NCI-H226 (cell line): ENCODE results near the gene KRTAP9-6.
"Not testable (repeated sequence)": the region's sequence is repeated elsewhere in the genome, so short reads cannot be mapped to it uniquely, and the experiment has no call there.

ENCODE experiments used
- DNase-seq: peaks from one replicate; pipeline ENCODE4 v3.0.0-alpha.2; 2015

KRTAP9-6 gene

DNA sequence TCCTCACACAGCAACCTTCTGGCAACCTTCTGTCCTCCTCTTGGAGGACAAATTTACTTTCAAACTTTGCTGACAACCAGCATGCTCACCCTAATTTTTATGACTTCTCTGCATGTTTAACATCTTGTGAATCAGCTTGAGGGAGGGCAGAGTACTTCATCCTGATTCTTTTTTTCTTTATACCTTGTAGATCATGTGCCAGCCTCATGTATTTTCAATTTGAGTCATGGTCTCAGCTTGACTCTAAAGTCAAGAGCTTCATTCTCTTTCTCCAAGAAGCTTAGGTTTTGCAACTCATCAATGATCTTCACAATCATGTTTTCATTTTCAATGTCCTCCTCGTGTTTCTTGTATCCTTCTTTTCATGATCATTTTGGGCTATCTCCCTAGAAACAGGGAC, 6.7 kb downstream of the KRTAP9-6 start:
- DNase-seq, result no peak

DNA sequence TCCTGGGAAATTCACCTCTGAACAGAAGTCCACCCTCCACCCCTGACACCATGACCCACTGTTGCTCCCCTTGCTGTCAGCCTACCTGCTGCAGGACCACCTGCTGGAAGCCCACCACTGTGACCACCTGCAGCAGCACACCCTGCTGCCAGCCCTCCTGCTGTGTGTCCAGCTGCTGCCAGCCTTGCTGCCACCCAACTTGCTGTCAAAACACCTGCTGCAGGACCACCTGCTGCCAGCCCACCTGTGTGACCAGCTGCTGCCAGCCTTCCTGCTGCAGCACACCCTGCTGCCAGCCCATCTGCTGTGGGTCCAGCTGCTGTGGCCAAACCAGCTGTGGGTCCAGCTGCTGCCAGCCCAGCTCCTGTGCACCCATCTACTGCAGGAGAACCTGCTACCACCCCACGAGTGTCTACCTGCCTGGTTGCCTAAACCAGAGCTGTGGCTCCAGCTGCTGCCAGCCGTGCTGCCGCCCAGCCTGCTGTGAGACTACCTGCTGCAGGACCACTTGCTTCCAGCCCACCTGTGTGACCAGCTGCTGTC, 10.5 kb downstream of the KRTAP9-6 start, which contains the start of gene KRTAP9-7:
Gene KRTAP9-7, plus strand, starts transcription at position 51 of the 543 bp plus-strand sequence. Its CDS starts 0 bp downstream, at position 51.
- DNase-seq, result not testable (repeated sequence)

DNA sequence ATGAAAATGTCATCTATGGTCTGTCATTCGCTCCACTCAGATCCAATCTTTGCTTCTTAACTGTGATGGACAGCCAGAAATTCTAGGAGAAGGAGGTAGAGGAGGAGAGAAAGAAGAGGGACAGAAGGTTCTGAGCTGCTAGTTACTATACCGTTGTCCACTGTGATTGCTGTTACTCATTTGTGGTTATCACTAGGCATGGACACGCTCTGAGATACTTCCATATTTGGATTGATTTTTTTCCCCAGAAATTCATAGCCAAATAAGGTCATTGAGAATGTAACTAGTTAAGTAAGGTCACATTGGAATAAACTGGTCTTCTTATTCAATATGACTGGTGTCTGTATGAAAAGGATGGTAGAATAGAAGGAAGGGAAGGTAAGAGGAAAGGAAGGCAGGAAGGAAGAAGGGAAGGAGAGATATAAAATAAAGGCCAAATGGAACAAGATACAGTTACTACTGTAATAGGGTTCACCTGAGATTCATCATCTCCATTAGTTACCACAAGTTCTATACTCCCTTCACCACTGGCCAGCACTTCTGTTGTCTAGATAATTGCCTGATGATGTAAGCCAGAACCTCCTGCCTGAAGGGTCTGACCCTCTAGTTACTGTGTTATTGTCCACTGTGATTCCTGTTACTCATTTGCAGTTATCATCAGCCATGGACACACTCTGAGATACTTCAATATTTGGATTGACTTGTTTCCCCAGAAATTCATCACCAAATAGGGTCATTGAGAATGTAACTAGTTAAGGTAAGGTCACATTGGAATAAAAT, 13.2 kb downstream of the KRTAP9-6 start:
- peak; percentile 39 for DNase-seq

GRCh38 chr17:41284043-41284442, 18.9 kb downstream of the KRTAP9-6 start:
- peak; percentile 48 for DNase-seq

- peak; percentile 60 for DNase-seq
These were observed 19.4 kb downstream of the KRTAP9-6 start for GRCh38 chr17:41284546-41284945.

- no peak for DNase-seq
These were observed 21.9 kb downstream of the KRTAP9-6 start for GRCh38 chr17:41287050-41287449.

DNA sequence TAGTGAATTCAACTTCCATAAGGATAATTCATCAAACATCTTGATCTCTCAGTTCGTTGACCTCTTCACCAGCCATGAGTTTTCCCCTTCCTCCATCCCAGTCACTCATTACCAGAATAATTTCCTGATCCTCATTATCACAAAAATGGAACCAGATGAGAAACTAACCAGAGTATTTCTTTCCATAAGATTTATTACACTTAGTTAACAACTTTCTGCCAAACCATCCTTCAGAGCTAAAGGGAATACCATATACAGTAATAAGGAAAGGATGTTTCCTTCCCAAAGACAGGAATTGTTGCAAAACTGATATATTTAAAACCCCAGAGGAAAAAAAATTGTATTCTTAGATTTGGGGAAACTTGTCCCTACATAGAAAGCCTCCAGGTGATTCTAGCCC, 28.8 kb downstream of the KRTAP9-6 start:
- no peak for DNase-seq

DNA sequence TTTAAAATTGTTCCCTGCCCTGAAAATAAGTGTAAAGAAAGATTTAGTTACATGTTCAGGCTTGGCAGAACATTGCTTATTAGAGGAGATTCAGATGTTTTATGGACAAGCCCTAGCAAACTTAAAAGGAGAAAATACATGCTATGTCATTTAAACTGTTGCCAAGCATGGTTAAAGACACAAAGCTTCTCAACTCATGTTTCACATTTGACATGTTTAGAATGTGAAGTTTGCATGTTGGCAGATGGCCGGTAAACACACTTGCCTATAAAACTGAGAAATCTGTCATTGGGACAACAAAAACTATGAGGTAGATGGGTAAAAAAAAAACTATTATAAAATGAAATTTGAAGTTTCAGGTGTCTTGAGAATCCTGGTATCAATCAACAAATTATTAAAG, 31.7 kb downstream of the KRTAP9-6 start:
- no peak for DNase-seq

DNA sequence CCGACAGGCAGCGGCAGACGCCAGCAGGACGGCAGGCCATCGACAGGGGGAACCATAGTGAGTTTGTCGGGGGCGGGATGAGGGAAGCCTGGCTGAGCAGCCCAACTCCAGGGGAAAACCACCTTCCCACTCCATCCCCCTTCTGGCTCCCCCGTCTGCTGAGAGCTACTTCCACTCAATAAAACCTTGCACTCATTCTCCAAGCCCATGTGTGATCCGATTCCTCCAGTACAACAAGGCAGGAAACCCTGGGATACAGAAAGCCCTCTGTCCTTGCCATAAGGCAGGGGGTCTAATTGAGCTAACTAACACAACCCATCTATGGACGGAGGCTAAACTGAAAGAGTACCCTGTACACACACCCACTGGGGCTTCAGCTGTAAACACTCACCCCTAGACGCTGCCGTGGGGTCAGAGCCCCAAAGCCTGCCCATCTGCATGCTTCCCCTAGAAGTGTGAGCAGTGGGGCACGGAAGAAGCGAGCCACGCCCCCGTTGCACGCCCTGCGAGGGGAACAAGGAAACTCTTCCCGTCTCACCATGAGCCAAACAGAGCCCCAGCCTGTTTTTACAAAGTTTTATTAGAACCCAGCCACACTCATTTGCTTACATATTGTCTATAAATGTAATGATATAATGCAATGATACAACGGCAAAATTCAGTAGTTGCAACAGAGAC, 33.4 kb downstream of the KRTAP9-6 start:
- no peak for DNase-seq

GRCh38 chr17:41301204-41301790, 36.1 kb downstream of the KRTAP9-6 start:
- no peak for DNase-seq

- no peak for DNase-seq
These were observed 37.0 kb downstream of the KRTAP9-6 start, which contains the start of gene KRTAP29-1 for GRCh38 chr17:41301916-41302901. TSS of gene KRTAP29-1 (minus strand) at chr17:41302851. CDS start at chr17:41302851, 0 bp downstream.

DNA sequence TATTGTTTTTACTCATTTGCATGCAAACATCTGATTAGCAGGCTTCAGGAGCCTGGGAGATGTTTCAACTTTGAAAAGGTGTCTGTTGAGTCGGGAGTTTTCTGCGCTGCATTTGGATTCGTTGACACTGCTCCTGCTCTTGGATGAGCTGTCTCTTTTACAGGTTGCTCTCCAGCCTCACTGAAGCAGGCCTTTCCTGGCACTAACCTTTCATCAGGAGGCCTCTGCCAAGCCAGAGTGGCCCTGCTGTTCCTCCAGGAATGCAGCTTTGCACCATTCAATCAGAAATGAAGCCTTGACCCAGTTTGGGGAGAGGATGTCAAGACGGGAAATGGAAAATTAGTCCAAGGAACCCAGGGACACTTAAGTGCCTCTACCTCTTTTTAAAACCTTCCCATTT, 37.8 kb downstream of the KRTAP9-6 start:
- DNase-seq, result no peak

DNA sequence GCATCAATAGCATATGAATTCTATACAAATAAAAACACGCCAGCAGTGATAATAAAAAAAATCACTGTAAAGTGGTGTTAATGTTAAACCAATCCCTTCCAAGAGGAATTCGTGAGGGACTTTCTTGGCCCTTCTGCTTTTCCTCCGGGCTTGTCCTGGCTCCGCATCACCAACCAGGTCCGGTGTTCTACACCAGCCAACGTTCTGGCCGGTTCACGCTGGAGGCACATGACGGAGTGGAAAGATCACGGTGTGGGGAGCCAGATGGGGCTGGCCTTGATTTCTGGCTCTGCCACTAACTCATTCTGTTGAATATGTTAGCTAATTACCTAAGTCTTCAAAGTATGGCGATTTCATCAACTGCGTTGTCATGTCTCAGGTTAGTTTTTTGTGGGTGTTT, 38.9 kb downstream of the KRTAP9-6 start:
- DNase-seq, result no peak

GRCh38 chr17:41307647-41308046, 42.5 kb downstream of the KRTAP9-6 start:
- DNase-seq, result no peak

DNA sequence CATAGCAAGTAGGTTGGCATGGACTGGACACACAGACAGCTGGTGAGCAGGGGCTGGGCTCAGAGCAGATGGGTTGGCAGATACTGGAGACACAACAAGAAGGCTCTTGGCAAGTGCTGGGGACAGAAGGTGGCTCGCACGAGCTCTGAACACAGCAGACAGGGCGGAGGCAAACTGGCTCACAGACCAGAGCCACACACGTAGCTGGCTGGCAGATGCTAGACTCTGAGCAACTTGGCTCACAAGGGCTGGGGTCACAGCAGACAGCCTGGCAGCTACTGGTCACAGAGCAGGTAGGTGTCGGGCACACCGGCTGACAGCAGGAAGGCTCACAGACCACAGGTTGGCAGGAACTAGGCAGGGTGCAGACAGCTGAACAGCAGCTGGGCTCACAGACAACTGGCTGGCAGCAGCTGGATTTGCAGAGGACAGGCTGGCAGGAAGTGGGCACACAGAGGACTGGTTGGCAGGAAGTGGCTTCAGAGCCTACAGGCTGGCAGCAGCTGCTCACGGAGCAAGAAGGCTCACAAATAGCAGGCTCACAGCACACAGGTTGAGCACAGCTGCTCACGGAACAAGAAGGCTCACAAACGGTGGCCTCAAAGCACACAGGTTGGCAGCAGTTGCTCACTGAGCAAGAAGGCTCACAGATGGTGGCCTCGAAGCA, 43.2 kb downstream of the KRTAP9-6 start:
- no peak for DNase-seq

GRCh38 chr17:41308918-41309359, 43.8 kb downstream of the KRTAP9-6 start, which contains the start of gene KRTAP16-1:
TSS of gene KRTAP16-1 (minus strand) at chr17:41309309. CDS start at chr17:41309253, 56 bp downstream.
- DNase-seq, result no peak

- no peak for DNase-seq
These were observed 45.9 kb downstream of the KRTAP9-6 start for GRCh38 chr17:41311111-41311510.

DNA sequence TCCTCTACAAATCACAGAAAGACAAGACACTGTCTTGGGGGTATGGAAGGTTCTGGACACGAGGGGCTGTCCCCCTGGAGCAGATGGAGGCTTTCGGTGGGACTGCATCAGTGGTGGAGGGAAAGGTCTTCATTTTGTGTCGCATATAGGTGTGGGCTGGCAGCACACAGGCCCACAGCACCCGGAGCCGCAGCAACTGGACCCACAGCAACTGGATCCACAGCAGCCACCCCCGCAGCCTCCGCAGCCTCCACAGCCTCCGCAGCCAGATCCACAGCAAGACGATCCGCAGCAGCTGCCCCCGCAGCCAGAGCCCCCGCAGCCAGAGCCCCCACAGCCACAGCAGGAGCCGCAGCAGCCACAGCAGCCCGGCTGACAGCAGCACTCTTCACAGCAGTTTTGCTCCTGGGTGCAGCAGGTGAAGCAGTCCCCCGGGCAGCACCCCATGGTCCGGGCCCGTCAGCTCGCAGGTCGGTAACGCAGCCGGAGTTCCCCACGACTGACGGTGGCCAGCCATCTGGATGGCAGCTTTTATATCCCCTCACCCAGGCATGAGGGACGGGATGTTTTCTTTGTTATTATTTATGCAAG, 50.1 kb downstream of the KRTAP9-6 start, which contains the start of gene KRTAP17-1:
Gene KRTAP17-1, minus strand, starts transcription at position 507 of the 591 bp plus-strand sequence. Its CDS starts 60 bp downstream, at position 447.
- DNase-seq, result no peak
